Effector memory CD8-positive, alpha-beta T cell (primary cell): ENCODE measurements around the gene MSRB3.
"Not testable (repeated sequence)": the region's sequence is repeated elsewhere in the genome, so short reads cannot be mapped to it uniquely, and the experiment has no call there.

Experiments
- ATAC-seq: fragments of 150-1000 bp; cut with Tn5 transposase; replicated peaks from 2 replicates; pipeline ENCODE4 v1.10.0; 2021; ENCODE audit warnings: mild to moderate bottlenecking, moderate library complexity
- DNase-seq, 3 experiments: peaks; one replicate each; pipeline ENCODE4 v3.0.0; 2021
- H3K27ac Mint-ChIP-seq, 2 donors: one replicate each; pipeline ENCODE4 v1.8.0; 2022; ENCODE audit warnings: mild to moderate bottlenecking in 2 of 2, mixed read lengths in 2 of 2, moderate library complexity in 2 of 2
- H3K27me3 Mint-ChIP-seq, 2 donors: one replicate each; pipeline ENCODE4 v1.8.0; 2022; ENCODE audit warnings: mixed read lengths in 2 of 2
- H3K36me3 Mint-ChIP-seq: one replicate; pipeline ENCODE4 v1.8.0; 2022; ENCODE audit warnings: mild to moderate bottlenecking, moderate library complexity, mixed read lengths; ENCODE audit not compliant: insufficient read depth
- H3K4me1 Mint-ChIP-seq, 2 donors: one replicate each; pipeline ENCODE4 v1.8.0; 2022; ENCODE audit warnings: low read depth in 2 of 2, mixed read lengths in 2 of 2
- H3K4me3 Mint-ChIP-seq, 2 donors: one replicate each; pipeline ENCODE4 v1.8.0; 2022; ENCODE audit warnings: mild to moderate bottlenecking in 2 of 2, mixed read lengths in 2 of 2, moderate library complexity in 2 of 2
- H3K9me3 Mint-ChIP-seq, 2 donors: one replicate each; pipeline ENCODE4 v1.8.0; 2022; ENCODE audit warnings: mixed read lengths in 2 of 2

Gene MSRB3

DNA sequence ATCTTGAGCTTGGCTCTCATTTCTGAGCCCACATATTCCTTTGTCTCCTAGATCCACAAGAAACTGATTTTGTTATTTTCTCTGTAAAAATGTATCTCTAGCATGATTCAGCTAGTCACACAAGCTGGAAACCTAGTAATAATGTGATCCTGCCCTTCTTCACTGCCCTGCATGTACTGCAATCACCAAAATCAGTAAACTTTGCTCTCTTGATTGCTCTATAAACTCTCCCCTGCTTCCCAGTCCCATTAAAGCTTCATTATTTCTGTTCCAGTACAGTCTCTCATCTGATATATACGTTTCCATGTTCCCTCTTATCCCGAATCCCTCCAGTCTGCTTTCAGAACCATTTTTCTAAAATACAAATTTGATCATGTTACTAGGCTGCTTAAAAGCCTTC, 166.5 kb downstream of the MSRB3 start:
- Mint-ChIP-seq H3K27me3 (no peaks in the 10 kb centered on the region), H3K4me3 (no peak overlapping the region), H3K36me3 (no peaks in the 10 kb centered on the region), H3K4me1 (no peaks in the 10 kb centered on the region), H3K27ac (no peak overlapping the region), H3K9me3 (peaks cover 0 to 2% of the 10 kb centered on the region in 2 donors)
- DNase-seq (no peak), ATAC-seq (no peak)

DNA sequence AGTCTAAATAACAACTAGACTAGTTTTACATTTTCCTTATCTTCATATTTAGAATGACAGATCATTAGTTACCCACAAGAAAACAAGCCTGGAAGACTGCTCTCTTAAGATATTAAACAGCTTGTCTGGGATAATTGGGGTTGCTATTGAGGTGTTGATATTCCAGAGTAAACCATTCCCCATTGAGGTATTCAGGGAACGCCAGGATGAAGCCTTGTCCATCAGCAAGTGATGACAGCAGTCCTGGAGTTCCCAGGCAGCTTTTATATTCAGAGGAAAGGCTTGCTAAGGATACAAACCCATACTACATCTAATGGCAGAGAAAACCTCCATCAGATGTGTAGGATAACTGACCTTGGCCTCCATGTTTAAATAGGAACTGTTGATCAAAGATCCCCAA, 168.4 kb downstream of the MSRB3 start:
- H3K9me3 Mint-ChIP-seq = peaks cover 0 to 2% of the 10 kb centered on the region in 2 donors

DNA sequence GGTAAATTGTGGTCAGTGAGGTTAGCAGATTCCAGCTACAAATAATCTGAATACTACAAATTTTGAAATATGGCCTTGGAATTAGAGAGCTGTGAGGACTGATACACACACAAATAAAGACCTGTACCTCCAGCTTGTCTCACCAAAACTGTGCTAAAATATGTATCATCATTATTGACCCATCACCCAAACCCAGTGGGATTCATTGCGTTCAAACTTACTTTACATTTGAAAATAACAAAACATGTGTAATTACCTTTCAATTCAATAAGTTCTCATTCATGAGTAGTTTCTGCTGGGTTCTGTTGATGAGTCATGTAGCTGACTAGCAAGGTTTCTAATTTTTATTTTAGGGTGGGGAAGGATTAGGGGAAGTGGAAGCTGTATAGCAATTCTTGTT, 170.9 kb downstream of the MSRB3 start:
- Mint-ChIP-seq H3K4me1 (no peaks in the 10 kb centered on the region), H3K27me3 (no peaks in the 10 kb centered on the region), H3K27ac (no peak overlapping the region), H3K36me3 (no peaks in the 10 kb centered on the region), H3K9me3 (peaks cover 0 to 2% of the 10 kb centered on the region in 2 donors), H3K4me3 (no peak overlapping the region)
- DNase-seq (no peak), ATAC-seq (no peak)

More for the DNA sequence above, 168.4 kb downstream of the MSRB3 start:
- Mint-ChIP-seq H3K4me1 (no peaks in the 10 kb centered on the region), H3K36me3 (no peaks in the 10 kb centered on the region), H3K4me3 (no peak overlapping the region), H3K27ac (no peak overlapping the region), H3K27me3 (no peaks in the 10 kb centered on the region)
- no peak for ATAC-seq
- no peak for DNase-seq

DNA sequence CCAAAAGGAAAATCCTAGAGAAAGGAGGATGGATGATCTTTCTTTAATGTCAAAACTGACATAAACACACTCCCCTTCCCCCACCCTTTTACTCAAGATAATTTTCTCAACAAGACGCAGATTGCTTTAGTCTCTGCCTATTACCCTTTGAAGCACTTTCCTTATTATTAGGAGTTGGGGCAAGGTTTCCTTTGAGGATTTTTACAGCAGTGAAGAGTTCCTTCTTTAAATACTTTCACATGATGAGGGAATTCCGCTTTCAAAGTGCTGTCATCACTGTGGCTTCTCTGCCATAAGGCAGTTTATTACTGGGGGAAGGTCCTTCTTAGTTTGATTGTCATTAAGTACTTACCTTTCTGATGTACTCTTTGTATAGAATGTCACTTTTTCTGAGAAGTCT, 172.1 kb downstream of the MSRB3 start:
- no peak for ATAC-seq
- Mint-ChIP-seq H3K4me1 (no peaks in the 10 kb centered on the region), H3K36me3 (no peaks in the 10 kb centered on the region), H3K4me3 (no peak overlapping the region), H3K9me3 (no peaks in the 10 kb centered on the region), H3K27ac (no peak overlapping the region), H3K27me3 (no peaks in the 10 kb centered on the region)
- no peak for DNase-seq

DNA sequence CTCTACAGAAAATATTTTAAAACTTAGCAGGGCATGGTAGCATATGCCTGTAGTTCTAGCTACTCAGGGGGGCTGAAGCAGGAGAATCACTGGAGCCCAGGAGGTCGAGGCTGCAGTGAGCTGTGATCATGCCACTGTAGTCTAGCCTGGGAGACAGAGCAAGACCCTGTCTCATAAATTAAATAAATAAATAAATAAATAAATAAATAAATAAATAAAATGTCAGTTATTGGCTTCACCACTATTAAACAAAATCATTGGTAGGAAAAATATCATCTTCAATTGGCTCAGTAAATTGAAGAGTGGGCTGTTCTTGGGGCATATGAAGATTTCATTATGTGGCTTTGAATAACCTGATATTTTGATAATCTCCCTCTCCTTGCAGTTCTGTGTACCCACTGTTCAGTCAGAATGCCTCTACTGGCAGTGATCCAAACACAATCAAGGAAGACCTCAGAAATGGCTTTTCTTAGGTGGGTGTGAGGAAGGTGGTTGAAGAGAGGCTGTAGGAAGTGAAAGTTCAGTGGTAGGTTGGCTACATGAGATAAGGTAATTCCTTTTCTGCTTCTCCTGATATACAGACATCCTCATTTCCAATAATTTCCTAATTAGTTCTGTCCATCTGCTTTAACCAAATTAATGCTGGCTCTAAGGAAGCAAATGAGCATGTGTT, 175.8 kb downstream of the MSRB3 start:
- no peak overlapping the region for H3K27ac Mint-ChIP-seq
- H3K9me3 Mint-ChIP-seq = no peaks in the 10 kb centered on the region
- ATAC-seq (no peak), DNase-seq (no peak)
- H3K36me3 Mint-ChIP-seq = no peaks in the 10 kb centered on the region
- H3K27me3 Mint-ChIP-seq = no peaks in the 10 kb centered on the region
- H3K4me1 Mint-ChIP-seq = no peaks in the 10 kb centered on the region
- H3K4me3 Mint-ChIP-seq = no peak overlapping the region

DNA sequence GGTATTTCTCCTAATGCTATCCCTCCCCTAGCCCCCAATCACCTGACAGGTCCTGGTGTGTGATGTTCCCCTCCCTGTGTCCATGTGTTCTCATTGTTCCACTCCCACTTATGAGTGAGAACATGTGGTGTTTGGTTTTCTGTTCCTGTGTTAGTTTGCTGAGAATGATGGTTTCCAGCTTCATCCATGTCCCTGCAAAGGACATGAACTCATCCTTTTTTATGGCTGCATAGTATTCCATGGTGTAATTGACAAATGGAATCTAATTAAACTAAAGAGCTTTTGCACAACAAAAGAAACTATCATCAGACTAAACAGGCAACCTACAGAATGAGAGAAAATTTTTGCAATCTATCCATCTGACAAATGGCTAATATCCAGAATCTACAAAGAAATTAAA, 178.9 kb downstream of the MSRB3 start:
- not testable (repeated sequence) for H3K27ac Mint-ChIP-seq, H3K9me3 Mint-ChIP-seq, DNase-seq, H3K4me1 Mint-ChIP-seq, H3K36me3 Mint-ChIP-seq, H3K4me3 Mint-ChIP-seq, ATAC-seq, H3K27me3 Mint-ChIP-seq

DNA sequence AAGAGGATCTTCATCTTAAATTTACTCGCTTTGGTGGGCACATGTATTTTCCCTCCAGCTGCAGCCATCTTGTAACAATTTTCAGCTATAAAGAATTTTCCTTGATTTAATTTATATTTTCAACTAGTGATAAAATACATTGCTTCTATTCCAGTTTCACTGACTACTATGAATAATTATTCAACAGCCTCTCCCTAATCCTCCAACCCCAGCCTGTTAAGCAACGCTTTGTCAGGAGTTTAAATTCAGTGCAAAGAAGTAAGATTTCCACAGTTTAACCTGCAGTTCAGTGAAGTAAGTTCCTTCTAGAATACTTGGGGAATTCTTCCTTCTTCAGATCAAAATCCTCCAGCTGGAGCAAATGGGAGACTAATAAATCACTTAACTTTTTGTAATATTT, 180.2 kb downstream of the MSRB3 start:
- no peak overlapping the region for H3K27ac Mint-ChIP-seq
- no peaks in the 10 kb centered on the region for H3K9me3 Mint-ChIP-seq
- no peak for ATAC-seq

DNA sequence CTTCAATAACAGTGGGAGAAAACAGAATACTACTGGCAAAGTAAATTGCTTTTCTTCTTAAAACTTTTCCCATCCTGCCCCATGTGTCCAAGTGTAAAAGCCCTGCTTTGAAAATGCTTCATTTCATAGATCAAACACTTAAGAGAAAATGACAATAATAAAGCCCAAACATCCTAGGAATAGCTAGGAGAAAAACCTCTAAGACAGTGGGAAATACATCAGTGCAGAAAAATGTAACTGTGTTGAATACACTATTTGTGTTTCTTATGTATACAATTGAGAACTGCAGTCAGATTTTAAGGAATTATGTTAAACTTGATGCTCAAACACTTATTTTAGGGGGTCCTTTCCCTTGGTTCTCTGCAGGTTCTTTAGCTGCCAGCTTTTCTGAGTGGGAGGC, 181.1 kb downstream of the MSRB3 start:
- H3K4me1 Mint-ChIP-seq = no peaks in the 10 kb centered on the region
- ATAC-seq (no peak), DNase-seq (no peak)
- no peak overlapping the region for H3K27ac Mint-ChIP-seq
- H3K9me3 Mint-ChIP-seq = no peaks in the 10 kb centered on the region
- no peak overlapping the region for H3K4me3 Mint-ChIP-seq
- no peaks in the 10 kb centered on the region for H3K27me3 Mint-ChIP-seq
- no peaks in the 10 kb centered on the region for H3K36me3 Mint-ChIP-seq

More for the DNA sequence above, 180.2 kb downstream of the MSRB3 start:
- Mint-ChIP-seq H3K4me1 (no peaks in the 10 kb centered on the region), H3K36me3 (no peaks in the 10 kb centered on the region), H3K27me3 (no peaks in the 10 kb centered on the region), H3K4me3 (no peak overlapping the region)
- no peak for DNase-seq

DNA sequence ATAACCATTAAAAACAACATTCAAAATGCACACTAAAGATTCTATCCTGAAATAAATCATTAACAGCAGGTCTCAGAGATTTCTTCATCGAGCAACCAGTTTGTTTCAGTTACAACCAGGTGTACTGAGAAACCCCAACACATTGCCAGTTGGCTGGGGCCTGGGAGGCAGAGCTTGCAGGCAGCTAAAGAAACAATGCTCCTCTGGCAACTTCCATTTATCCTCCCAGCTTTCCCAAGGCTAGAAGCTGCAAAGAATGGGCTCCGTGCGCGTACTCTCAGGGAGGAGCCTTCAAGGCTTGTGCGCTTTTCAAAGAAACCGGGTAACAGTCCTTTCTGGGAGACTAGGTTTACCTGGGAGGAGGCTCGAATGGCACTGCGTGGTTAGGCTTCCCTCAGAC, 181.6 kb downstream of the MSRB3 start:
- Mint-ChIP-seq H3K9me3 (no peaks in the 10 kb centered on the region), H3K4me3 (no peak overlapping the region), H3K27ac (no peak overlapping the region), H3K36me3 (no peaks in the 10 kb centered on the region), H3K4me1 (no peaks in the 10 kb centered on the region), H3K27me3 (no peaks in the 10 kb centered on the region)
- DNase-seq (no peak), ATAC-seq (no peak)

DNA sequence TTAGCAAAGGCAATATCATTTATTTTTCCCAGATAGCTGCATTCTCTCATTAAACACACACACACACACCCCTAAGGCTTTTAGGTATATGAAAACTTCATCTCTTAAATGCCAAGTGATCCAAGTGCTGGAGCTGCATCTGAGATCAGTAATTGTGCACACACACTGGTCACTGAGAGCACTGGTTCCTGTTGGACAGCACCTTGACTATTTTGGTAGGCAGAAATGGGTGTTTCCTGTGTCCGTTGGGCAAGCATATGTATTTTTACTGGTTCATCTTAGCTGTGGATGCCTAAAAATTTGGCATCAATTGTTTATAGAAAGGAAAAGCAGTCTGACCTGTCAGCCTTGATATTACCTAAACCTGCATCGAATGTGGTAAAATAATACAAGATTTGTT, 182.5 kb downstream of the MSRB3 start:
- Mint-ChIP-seq H3K9me3 (no peaks in the 10 kb centered on the region), H3K4me3 (no peak overlapping the region), H3K27ac (no peak overlapping the region), H3K27me3 (no peaks in the 10 kb centered on the region), H3K36me3 (no peaks in the 10 kb centered on the region), H3K4me1 (no peaks in the 10 kb centered on the region)
- no peak for DNase-seq
- no peak for ATAC-seq

DNA sequence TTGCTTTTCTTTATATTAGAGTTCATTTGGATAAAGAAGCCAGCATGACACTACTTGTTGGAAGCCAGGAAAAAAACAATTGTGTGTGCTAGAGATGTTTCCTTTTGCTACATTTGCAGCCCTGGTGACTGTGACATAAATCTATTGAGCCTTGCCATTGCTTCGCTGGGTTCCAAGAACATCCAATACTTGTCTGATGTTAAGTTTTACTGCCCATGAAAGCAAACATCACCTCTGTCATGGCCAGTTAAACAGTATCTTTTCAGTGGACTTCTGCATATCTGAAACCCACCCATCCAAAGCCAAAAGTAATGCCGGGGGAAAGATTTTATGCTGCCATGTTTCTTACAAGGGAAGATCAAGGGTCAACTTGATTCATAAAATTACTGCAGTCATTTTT, 184.0 kb downstream of the MSRB3 start:
- ATAC-seq (no peak), DNase-seq (no peak)
- H3K4me1 Mint-ChIP-seq = no peaks in the 10 kb centered on the region
- no peaks in the 10 kb centered on the region for H3K36me3 Mint-ChIP-seq
- no peaks in the 10 kb centered on the region for H3K9me3 Mint-ChIP-seq
- no peak overlapping the region for H3K4me3 Mint-ChIP-seq
- no peak overlapping the region for H3K27ac Mint-ChIP-seq
- no peaks in the 10 kb centered on the region for H3K27me3 Mint-ChIP-seq

DNA sequence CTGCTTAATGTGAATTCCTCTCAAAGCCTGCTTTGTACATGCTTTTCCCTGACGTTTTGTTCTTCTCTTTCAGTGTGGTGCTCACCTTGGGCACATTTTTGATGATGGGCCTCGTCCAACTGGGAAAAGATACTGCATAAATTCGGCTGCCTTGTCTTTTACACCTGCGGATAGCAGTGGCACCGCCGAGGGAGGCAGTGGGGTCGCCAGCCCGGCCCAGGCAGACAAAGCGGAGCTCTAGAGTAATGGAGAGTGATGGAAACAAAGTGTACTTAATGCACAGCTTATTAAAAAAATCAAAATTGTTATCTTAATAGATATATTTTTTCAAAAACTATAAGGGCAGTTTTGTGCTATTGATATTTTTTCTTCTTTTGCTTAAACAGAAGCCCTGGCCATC, 184.6 kb downstream of the MSRB3 start:
- Mint-ChIP-seq H3K27me3 (no peaks in the 10 kb centered on the region), H3K4me3 (no peak overlapping the region), H3K36me3 (no peaks in the 10 kb centered on the region)

DNA sequence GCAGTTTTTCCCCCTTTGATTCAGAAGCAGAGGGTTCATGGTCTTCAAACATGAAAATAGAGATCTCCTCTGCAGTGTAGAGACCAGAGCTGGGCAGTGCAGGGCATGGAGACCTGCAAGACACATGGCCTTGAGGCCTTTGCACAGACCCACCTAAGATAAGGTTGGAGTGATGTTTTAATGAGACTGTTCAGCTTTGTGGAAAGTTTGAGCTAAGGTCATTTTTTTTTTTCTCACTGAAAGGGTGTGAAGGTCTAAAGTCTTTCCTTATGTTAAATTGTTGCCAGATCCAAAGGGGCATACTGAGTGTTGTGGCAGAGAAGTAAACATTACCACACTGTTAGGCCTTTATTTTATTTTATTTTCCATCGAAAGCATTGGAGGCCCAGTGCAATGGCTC, 185.1 kb downstream of the MSRB3 start:
- DNase-seq (no peak), ATAC-seq (no peak)
- Mint-ChIP-seq H3K36me3 (no peaks in the 10 kb centered on the region), H3K9me3 (no peaks in the 10 kb centered on the region), H3K27me3 (no peaks in the 10 kb centered on the region), H3K4me3 (no peak overlapping the region), H3K27ac (no peak overlapping the region), H3K4me1 (no peaks in the 10 kb centered on the region)

More for the DNA sequence above, 184.6 kb downstream of the MSRB3 start:
- DNase-seq (no peak), ATAC-seq (no peak)
- Mint-ChIP-seq H3K27ac (no peak overlapping the region), H3K4me1 (no peaks in the 10 kb centered on the region), H3K9me3 (no peaks in the 10 kb centered on the region)

DNA sequence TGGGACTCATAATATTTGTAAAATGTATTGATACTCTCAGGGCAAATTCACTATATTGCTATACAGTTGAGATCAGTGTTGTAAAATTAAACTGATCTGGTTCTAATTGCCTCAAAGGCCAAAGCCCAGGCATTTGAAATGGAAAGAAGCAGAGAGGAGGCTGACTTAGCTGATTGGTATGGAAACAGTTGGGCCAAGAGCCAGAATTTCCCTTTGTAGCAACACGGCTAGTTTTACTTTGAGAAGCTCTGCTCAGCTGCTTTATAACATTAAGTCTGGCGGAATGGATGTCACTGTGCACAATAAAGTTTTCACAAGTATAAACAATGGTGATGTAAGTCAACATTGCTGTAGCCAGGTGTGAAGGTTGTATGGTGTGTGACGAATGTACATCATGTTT, 186.4 kb downstream of the MSRB3 start:
- Mint-ChIP-seq H3K27me3 (no peaks in the 10 kb centered on the region), H3K4me3 (no peak overlapping the region), H3K27ac (no peak overlapping the region), H3K4me1 (no peaks in the 10 kb centered on the region), H3K36me3 (no peaks in the 10 kb centered on the region), H3K9me3 (no peaks in the 10 kb centered on the region)
- no peak for ATAC-seq
- DNase-seq = no peak
